A549 (cell line): Measurements from ENCODE around the gene ATP8B4. TPM values are rescaled to one million over a fixed set of nuclear protein-coding genes. Genes with fewer than 3 reads are reported as not detected.

ENCODE experiments used
- BCL3 ChIP-seq: fragments of >200 bp; sonication (Bioruptor Twin); formaldehyde crosslinking; IDR thresholded peaks from 3 replicates; pipeline ENCODE4 v1.6.1; 2016
- BHLHE40 ChIP-seq: IDR thresholded peaks from 2 replicates; pipeline ENCODE4 v1.6.1; 2012; ENCODE audit warnings: low read depth, low read length, inconsistent platforms
- CBX2 ChIP-seq: fragments of 200-600 bp; sonication (generic); IDR thresholded peaks from 2 replicates; pipeline ENCODE4 v1.6.1; 2016; ENCODE audit warnings: low read depth, mild to moderate bottlenecking, borderline replicate concordance
- EHF ChIP-seq: fragments of 250-450 bp; sonication (Bioruptor Pico); IDR thresholded peaks from 2 replicates; pipeline ENCODE4 v1.5.0; 2020; ENCODE audit warnings: mild to moderate bottlenecking
- EHMT2 ChIP-seq: fragments of 200-600 bp; sonication (generic); IDR thresholded peaks from 2 replicates; pipeline ENCODE4 v1.6.1; 2016; ENCODE audit warnings: antibody characterized with exemption, low read depth, mild to moderate bottlenecking, moderate library complexity
- FOSL2 ChIP-seq, 2 experiments: fragments of 450-650 bp in 1 of 2; fragments of >200 bp in 1 of 2; sonication (Bioruptor Twin) in 1 of 2; formaldehyde crosslinking; IDR thresholded peaks; 2 replicates each; pipeline versions ENCODE4 v1.5.0 to v1.6.1; 2016 to 2020; ENCODE audit warnings: mild to moderate bottlenecking in 1 of 2, moderate library complexity in 1 of 2
- GATA3 ChIP-seq: IDR thresholded peaks from 2 replicates; pipeline ENCODE4 v1.6.1; 2012; ENCODE audit warnings: borderline replicate concordance
- HDAC2 ChIP-seq: fragments of 200-600 bp; sonication (generic); IDR thresholded peaks from 2 replicates; pipeline ENCODE4 v1.6.1; 2016
- HEYL ChIP-seq: fragments of 250-450 bp; sonication (Bioruptor Pico); IDR thresholded peaks from 2 replicates; pipeline ENCODE4 v1.8.0; 2021; ENCODE audit warnings: mild to moderate bottlenecking, moderate library complexity
- HOXA7 ChIP-seq: fragments of 250-450 bp; sonication (Bioruptor Pico); IDR thresholded peaks from 2 replicates; pipeline ENCODE4 v1.5.0; 2020; ENCODE audit warnings: mild to moderate bottlenecking, moderate library complexity
- HOXB13 ChIP-seq: fragments of 250-450 bp; sonication (Bioruptor Pico); IDR thresholded peaks from 2 replicates; pipeline ENCODE4 v1.5.0; 2020; ENCODE audit warnings: low read depth, mild to moderate bottlenecking, moderate library complexity
- HOXB5 ChIP-seq: fragments of 250-450 bp; sonication (Bioruptor Pico); IDR thresholded peaks from 2 replicates; pipeline ENCODE4 v1.5.0; 2020; ENCODE audit warnings: mild to moderate bottlenecking, moderate library complexity
- JUN ChIP-seq, 2 experiments: fragments of >200 bp; sonication (Bioruptor Twin); formaldehyde crosslinking; IDR thresholded peaks; 2 replicates in 1 of 2; 3 replicates in 1 of 2; pipeline ENCODE4 v1.6.1; 2016 to 2017
- KDM1A ChIP-seq: fragments of 200-600 bp; sonication (generic); IDR thresholded peaks from 2 replicates; pipeline ENCODE4 v1.6.1; 2016; ENCODE audit warnings: low read depth, mild to moderate bottlenecking
- KDM5A ChIP-seq: fragments of 200-600 bp; sonication (generic); IDR thresholded peaks from 2 replicates; pipeline ENCODE4 v1.6.1; 2016; ENCODE audit warnings: antibody characterized with exemption, mild to moderate bottlenecking
- MAZ ChIP-seq: fragments of 150-350 bp; IDR thresholded peaks from 2 replicates; pipeline ENCODE4 v1.6.1; 2014; ENCODE audit warnings: antibody characterized with exemption, low read depth, low read length, borderline replicate concordance
- NPAS2 ChIP-seq: fragments of 250-450 bp; sonication (Bioruptor Pico); IDR thresholded peaks from 2 replicates; pipeline ENCODE4 v1.8.0; 2022; ENCODE audit warnings: mild to moderate bottlenecking, moderate library complexity, borderline replicate concordance
- NR3C1 ChIP-seq: fragments of >200 bp; sonication (Bioruptor Twin); formaldehyde crosslinking; IDR thresholded peaks from 3 replicates; pipeline ENCODE4 v1.6.1; 2017
- PHF8 ChIP-seq: fragments of 200-600 bp; sonication (generic); IDR thresholded peaks from 2 replicates; pipeline ENCODE4 v1.6.1; 2016; ENCODE audit warnings: low read depth, mild to moderate bottlenecking, antibody characterized with exemption, moderate library complexity, borderline replicate concordance
- POLR2AphosphoS2 ChIP-seq: conservative IDR thresholded peaks from 2 replicates; pipeline ENCODE4 v1.6.1; 2012; ENCODE audit warnings: low read length, improper control_type of control experiment, inconsistent platforms
- RAD21 ChIP-seq, 2 experiments: fragments of >200 bp in 1 of 2; sonication (Bioruptor Twin) in 1 of 2; formaldehyde crosslinking in 1 of 2; IDR thresholded peaks in 1 of 2; conservative IDR thresholded peaks in 1 of 2; 2 replicates in 1 of 2; 3 replicates in 1 of 2; pipeline ENCODE4 v1.6.1; 2012 to 2018; ENCODE audit warnings: inconsistent platforms in 1 of 2
- RCOR1 ChIP-seq: fragments of 150-350 bp; IDR thresholded peaks from 2 replicates; pipeline ENCODE4 v1.6.1; 2014; ENCODE audit warnings: antibody characterized with exemption, low read length, low read depth
- RFX5 ChIP-seq: fragments of 450-650 bp; IDR thresholded peaks from 2 replicates; pipeline ENCODE4 v1.7.1; 2014; ENCODE audit warnings: antibody characterized with exemption, mild to moderate bottlenecking, moderate library complexity
- SMC3 ChIP-seq: fragments of >200 bp; sonication (Bioruptor Twin); formaldehyde crosslinking; IDR thresholded peaks from 3 replicates; pipeline ENCODE4 v1.6.1; 2018; ENCODE audit warnings: inconsistent platforms
- TFCP2L1 ChIP-seq: fragments of 250-450 bp; sonication (Bioruptor Pico); IDR thresholded peaks from 2 replicates; pipeline ENCODE4 v1.5.0; 2021; ENCODE audit warnings: mild to moderate bottlenecking
- USF2 ChIP-seq: fragments of 450-650 bp; IDR thresholded peaks from 2 replicates; pipeline ENCODE4 v1.6.1; 2014; ENCODE audit warnings: antibody characterized with exemption
- ZC3H11A ChIP-seq: fragments of 450-650 bp; IDR thresholded peaks from 2 replicates; pipeline ENCODE4 v1.6.1; 2014; ENCODE audit warnings: antibody characterized with exemption, mild to moderate bottlenecking
- ZNF302 ChIP-seq: fragments of 250-450 bp; sonication (Bioruptor Pico); IDR thresholded peaks from 2 replicates; pipeline ENCODE4 v1.9.0; 2021; ENCODE audit warnings: inconsistent platforms, mild to moderate bottlenecking, moderate library complexity
- polyA plus RNA-seq, 4 experiments: library from polyadenylated mRNA; depleted of rRNA in 3 of 4; stranded (reverse); fragments of >200 nt; fragmentation: RNase III in 1 of 4; extraction: RNeasy Plus Mini Kit Qiagen cat#74134 plus additional on column Dnase treatment in 1 of 4; gene quantifications; 2 replicates in 3 of 4; 3 replicates in 1 of 4; pipeline ENCODE4 v1.2.3, GENCODE V29; 2011 to 2017
- TF ChIP-seq, protein P1 (sequence below): fragments of >200 bp; sonication (Bioruptor Twin); formaldehyde crosslinking; IDR thresholded peaks from 3 replicates; pipeline ENCODE4 v1.5.1; 2016
- TF ChIP-seq, protein P2 (sequence below): fragments of 250-450 bp; sonication (Bioruptor Pico); IDR thresholded peaks from 2 replicates; pipeline ENCODE4 v1.5.0; 2021; ENCODE audit warnings: mild to moderate bottlenecking, moderate library complexity, borderline replicate concordance
- TF ChIP-seq, protein P3 (sequence below): IDR thresholded peaks from 2 replicates; pipeline ENCODE4 v1.6.1; 2012
- TF ChIP-seq, protein P4 (sequence below): fragments of 250-450 bp; sonication (Bioruptor Pico); IDR thresholded peaks from 2 replicates; pipeline ENCODE4 v1.5.0; 2020; ENCODE audit warnings: low read depth, mild to moderate bottlenecking, moderate library complexity

Gene ATP8B4
- polyA plus RNA-seq, 2 of the 4 experiments (the other 2 are of a cell fraction) = 0.88 to 1.7 TPM

DNA sequence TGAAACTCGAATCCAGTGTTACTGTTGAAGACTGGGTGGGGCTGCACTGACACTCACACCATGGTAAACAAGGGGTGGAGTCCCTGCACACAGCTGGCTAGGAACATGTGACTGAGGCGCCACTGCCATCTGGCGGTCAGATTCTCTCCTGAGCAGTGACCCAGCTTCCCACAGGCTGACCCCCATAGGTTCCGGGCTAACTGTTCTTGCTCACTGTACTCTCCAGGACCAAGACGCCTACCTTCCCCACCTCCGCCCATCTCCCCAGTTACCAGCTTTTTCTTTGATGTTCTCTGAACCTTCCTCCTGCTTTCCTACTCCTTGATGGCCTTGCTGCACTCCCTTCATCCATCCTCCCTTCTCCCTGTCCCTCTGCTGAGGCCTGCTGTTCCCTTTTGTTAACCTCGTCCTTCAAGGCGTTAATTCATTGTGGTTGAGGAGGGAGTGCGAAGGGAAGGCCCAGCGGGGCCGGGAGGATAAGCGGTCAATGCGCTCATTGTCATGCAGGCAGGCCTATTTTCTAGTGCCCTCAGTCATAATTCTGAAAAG, 115.2 kb downstream of the ATP8B4 start (continued):
- TF ChIP-seq BCL3 (no peak), HDAC2 (no peak), RFX5 (no peak), EHF (CRISPR knock-in tag) (no peak), TFCP2L1 (CRISPR knock-in tag) (no peak), KDM5A (no peak), KDM1A (no peak), NPAS2 (CRISPR knock-in tag) (no peak), ZC3H11A (no peak), JUN (IDR thresholded peaks at IDR 0.05) (no peak; a peak in 1 of 5 replicates), GATA3 (no peak), USF2 (peak; percentile 72), ZNF302 (no peak), HOXB13 (CRISPR knock-in tag) (no peak), FOSL2 (IDR thresholded peaks at IDR 0.05) (no peak), FOSL2 (CRISPR knock-in tag; IDR thresholded peaks at IDR 0.05) (peak; percentile 37), BHLHE40 (no peak; the same call in 1 of the 2 replicates), PHF8 (no peak), CBX2 (no peak), NR3C1 (no peak), MAZ (no peak), POLR2AphosphoS2 (no peak), RAD21 (conservative IDR thresholded peaks at IDR 0.05 in 1 of 2, IDR thresholded peaks at IDR 0.05 in 1 of 2) (peak; percentile 98), HOXB5 (CRISPR knock-in tag) (no peak), RCOR1 (no peak), HEYL (CRISPR knock-in tag) (no peak), EHMT2 (no peak), HOXA7 (no peak), SMC3 (peak; percentile 99)
- TF ChIP-seq, protein P1, sequence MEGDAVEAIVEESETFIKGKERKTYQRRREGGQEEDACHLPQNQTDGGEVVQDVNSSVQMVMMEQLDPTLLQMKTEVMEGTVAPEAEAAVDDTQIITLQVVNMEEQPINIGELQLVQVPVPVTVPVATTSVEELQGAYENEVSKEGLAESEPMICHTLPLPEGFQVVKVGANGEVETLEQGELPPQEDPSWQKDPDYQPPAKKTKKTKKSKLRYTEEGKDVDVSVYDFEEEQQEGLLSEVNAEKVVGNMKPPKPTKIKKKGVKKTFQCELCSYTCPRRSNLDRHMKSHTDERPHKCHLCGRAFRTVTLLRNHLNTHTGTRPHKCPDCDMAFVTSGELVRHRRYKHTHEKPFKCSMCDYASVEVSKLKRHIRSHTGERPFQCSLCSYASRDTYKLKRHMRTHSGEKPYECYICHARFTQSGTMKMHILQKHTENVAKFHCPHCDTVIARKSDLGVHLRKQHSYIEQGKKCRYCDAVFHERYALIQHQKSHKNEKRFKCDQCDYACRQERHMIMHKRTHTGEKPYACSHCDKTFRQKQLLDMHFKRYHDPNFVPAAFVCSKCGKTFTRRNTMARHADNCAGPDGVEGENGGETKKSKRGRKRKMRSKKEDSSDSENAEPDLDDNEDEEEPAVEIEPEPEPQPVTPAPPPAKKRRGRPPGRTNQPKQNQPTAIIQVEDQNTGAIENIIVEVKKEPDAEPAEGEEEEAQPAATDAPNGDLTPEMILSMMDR = peak; percentile 95
- TF ChIP-seq, protein P2, sequence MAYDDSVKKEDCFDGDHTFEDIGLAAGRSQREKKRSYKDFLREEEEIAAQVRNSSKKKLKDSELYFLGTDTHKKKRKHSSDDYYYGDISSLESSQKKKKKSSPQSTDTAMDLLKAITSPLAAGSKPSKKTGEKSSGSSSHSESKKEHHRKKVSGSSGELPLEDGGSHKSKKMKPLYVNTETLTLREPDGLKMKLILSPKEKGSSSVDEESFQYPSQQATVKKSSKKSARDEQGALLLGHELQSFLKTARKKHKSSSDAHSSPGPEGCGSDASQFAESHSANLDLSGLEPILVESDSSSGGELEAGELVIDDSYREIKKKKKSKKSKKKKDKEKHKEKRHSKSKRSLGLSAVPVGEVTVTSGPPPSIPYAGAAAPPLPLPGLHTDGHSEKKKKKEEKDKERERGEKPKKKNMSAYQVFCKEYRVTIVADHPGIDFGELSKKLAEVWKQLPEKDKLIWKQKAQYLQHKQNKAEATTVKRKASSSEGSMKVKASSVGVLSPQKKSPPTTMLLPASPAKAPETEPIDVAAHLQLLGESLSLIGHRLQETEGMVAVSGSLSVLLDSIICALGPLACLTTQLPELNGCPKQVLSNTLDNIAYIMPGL (CRISPR knock-in tag) = no peak
- TF ChIP-seq, protein P3, sequence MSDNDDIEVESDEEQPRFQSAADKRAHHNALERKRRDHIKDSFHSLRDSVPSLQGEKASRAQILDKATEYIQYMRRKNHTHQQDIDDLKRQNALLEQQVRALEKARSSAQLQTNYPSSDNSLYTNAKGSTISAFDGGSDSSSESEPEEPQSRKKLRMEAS = peak; percentile 81
- TF ChIP-seq, protein P4, sequence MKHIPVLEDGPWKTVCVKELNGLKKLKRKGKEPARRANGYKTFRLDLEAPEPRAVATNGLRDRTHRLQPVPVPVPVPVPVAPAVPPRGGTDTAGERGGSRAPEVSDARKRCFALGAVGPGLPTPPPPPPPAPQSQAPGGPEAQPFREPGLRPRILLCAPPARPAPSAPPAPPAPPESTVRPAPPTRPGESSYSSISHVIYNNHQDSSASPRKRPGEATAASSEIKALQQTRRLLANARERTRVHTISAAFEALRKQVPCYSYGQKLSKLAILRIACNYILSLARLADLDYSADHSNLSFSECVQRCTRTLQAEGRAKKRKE = no peak
- TF ChIP-seq, all 56 proteins: peak for 7
